HG03045 (cell line): Measurements from ENCODE around the gene GALNT12.

ENCODE experiments used
- ATAC-seq: cut with Tn5 transposase; IDR thresholded peaks from one replicate; pipeline ENCODE4 v1.9.1; 2021; ENCODE audit warnings: mild to moderate bottlenecking, moderate library complexity; ENCODE audit not compliant: unreplicated experiment

GALNT12 gene, protein sequence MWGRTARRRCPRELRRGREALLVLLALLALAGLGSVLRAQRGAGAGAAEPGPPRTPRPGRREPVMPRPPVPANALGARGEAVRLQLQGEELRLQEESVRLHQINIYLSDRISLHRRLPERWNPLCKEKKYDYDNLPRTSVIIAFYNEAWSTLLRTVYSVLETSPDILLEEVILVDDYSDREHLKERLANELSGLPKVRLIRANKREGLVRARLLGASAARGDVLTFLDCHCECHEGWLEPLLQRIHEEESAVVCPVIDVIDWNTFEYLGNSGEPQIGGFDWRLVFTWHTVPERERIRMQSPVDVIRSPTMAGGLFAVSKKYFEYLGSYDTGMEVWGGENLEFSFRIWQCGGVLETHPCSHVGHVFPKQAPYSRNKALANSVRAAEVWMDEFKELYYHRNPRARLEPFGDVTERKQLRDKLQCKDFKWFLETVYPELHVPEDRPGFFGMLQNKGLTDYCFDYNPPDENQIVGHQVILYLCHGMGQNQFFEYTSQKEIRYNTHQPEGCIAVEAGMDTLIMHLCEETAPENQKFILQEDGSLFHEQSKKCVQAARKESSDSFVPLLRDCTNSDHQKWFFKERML

DNA sequence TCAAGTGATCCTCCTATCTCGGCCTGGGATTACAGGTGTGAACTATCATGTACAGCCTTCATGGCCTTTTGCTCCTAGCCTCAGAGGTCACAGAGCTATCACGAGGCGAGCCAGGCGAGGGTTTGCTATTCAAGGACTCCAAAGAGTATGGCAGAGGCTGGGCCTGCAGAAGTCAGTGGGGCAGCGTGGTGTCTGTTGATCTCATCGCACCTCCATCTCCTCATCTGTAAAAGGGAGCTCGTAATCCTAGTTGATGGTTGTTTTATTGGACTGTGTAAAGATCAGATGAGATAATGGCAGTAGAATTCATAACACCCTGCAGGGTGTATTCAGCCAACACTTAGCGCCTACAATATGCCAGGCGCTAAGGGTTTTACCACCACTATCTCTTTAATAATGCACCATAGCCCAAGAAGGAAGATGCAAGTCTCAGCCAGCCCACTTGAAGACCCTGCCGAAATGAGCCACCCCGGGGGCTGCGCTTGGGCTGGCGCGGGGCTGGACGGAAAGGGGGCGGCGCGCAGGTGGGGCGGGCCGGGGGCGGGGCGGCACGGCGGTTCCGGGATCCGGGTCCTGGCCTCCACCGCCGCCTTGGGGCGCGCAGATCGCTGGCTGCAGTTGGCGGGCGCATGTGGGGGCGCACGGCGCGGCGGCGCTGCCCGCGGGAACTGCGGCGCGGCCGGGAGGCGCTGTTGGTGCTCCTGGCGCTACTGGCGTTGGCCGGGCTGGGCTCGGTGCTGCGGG, at the start of gene GALNT12:
Gene GALNT12, plus strand, starts transcription at position 601 of the 744 bp plus-strand sequence. Its CDS starts 29 bp downstream, at position 630.
- ATAC-seq = no peak

GRCh38 chr9:98760231-98760630, 47.2 kb upstream of the GALNT12 start:
- no peak for ATAC-seq

GRCh38 chr9:98763986-98764745, 43.3 kb upstream of the GALNT12 start:
- ATAC-seq = no peak

GRCh38 chr9:98765256-98765655, 42.2 kb upstream of the GALNT12 start:
- no peak for ATAC-seq

DNA sequence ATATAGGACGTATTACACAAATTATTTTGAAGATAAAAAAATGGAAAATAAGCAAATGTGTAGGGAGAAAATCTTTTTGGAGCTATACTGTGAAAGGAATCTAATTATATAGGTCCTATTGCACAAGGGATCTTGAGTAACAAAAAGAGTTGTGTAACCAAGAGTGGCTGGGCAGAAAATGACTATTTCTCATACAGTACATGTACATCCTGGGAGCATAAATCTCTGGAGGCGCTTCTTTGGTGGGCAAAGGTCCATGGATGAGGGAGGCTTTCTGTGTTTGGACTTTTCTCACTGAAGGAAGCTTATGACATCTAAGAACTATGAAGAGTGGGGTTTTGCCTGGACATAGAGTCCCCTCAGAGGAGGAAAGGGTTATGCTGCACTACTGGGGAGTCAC, 40.9 kb upstream of the GALNT12 start:
- no peak for ATAC-seq

- ATAC-seq = no peak
Observed at GRCh38 chr9:98767196-98767595, 40.3 kb upstream of the GALNT12 start.

DNA sequence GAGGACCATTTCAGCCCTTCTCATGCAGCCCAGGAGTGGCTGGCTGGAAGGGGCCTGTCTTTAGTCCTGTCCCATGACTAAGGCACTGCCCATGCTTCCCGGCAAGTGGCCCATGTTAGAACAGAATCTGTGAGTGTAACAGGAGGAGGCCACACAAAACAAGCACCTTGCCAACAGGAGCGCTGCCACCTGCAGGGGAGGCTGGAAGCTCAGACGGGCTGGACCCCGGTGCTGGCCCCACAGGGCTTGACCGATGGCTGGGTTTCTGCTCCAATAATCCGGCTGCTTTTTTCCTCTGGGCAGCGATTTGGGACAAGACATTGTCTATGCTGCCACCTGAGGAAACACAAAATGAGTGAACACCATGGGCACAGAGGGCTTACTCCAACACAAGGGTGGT, 39.6 kb upstream of the GALNT12 start:
- no peak for ATAC-seq

- no peak for ATAC-seq
Observed at GRCh38 chr9:98768344-98768743, 39.1 kb upstream of the GALNT12 start.

GRCh38 chr9:98770717-98771116, 36.8 kb upstream of the GALNT12 start:
- no peak for ATAC-seq

DNA sequence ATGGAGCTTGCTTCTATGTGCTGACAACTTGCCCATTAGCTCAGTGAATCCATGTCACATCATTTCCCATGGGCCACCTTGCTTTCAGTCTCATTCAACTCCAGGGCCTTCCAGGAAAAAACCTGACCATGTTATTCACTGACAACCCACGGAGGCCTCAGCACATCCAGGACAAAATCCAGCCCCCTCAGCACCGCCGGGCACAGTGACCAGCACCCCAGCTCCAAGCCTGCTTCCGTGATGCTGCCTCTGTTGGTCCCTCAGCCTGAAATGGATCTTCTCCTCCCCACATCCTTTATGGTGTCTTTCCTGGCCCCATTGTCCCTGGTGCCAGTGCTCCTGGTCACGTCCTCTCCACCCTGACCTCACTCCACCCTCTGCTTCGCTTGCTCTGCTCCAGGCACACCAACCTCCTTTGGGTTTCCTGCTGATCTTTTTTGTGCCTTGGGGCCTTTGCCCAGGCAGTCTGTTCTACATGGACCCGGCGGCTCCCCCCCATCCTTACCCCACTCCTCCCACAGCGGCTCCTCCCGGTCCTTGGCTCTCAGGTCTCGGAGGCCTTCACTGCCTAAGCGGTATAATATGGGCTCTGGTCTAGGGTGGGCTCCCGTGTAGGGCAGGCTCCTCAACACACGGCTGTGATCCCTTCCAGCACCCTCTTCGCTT, 36.1 kb upstream of the GALNT12 start:
- no peak for ATAC-seq

DNA sequence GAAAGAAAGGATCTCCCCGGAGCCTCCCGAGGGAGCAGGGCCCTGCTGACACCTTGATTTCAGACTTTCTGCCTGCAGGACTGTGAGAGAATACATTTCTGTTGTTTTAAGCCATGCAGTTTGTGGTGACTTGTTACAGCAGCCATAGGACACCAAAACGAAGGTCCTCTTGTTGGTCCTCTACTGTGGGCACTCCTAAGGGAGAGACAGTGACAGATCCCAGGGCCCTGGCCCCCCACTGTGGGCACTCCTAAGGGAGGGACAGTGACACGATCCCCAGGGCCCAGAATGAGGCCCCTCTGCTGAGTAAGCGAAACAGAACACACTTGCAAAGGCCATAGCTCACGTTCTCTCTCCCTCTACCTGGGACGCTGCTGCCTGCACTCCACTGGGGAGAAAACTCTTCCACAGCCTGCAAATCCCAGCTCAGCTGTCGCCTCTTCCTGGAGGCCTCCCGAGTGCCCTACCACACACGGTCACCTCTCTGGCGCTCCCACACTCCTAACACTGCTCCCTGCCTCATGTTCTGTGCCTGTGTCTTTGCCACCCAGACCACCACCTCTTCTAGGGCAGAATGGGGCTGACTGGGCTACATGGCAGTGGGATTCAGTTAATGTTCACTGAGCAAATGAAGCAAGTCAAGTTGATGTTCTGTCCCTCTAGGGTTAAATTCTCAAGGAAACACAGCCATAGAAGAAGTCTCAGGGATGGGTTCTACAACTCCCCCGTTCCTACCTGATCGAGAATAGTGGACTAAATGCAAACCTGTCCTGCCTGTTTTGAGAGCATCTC, 34.9 kb upstream of the GALNT12 start:
- no peak for ATAC-seq

DNA sequence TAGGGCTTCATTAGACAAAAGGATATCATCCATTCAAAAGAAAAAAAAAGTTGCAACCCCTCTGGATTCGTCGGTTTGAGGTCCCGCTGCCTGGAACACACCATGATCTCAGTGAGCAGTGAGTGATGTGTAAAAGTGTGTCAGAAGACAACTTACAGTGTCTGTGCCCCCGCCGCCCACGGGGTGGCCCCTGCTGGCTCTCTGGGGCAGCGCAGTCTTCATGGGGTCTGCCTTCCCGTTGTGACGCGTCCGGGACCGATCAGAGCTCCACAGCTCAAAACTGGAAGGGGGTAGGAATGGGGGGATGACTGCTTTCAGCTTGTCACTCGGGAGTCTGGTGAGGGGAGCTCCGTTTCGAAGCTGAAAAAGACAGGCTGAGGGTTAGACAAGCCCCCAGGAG, 33.7 kb upstream of the GALNT12 start:
- ATAC-seq = no peak

DNA sequence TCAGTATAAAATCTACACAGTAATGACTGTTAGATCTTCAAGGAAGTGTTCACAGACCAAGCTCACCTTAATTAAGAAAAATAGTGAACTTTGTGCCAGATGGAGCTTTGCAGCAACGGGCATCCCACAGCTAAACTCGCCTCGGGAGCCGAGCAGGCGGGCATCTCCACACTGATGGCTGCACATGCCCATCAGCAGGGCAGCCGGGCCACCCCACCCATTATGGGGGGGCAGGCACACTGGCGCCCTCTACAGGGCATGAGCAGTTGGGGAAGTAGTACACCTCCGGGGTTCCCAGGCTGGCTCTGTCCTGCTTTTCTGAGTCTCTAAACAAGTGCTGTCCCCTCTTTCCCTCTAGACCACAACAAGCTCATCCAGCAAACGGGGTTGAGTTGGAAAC, 32.7 kb upstream of the GALNT12 start:
- no peak for ATAC-seq

- ATAC-seq = no peak
Observed at GRCh38 chr9:98775831-98776441, 31.5 kb upstream of the GALNT12 start.

- no peak for ATAC-seq
Observed at GRCh38 chr9:98777618-98778017, 29.9 kb upstream of the GALNT12 start.

- no peak for ATAC-seq
Observed at GRCh38 chr9:98778251-98778650, 29.2 kb upstream of the GALNT12 start.

- no peak for ATAC-seq
Observed at GRCh38 chr9:98778711-98779530, 28.5 kb upstream of the GALNT12 start.

DNA sequence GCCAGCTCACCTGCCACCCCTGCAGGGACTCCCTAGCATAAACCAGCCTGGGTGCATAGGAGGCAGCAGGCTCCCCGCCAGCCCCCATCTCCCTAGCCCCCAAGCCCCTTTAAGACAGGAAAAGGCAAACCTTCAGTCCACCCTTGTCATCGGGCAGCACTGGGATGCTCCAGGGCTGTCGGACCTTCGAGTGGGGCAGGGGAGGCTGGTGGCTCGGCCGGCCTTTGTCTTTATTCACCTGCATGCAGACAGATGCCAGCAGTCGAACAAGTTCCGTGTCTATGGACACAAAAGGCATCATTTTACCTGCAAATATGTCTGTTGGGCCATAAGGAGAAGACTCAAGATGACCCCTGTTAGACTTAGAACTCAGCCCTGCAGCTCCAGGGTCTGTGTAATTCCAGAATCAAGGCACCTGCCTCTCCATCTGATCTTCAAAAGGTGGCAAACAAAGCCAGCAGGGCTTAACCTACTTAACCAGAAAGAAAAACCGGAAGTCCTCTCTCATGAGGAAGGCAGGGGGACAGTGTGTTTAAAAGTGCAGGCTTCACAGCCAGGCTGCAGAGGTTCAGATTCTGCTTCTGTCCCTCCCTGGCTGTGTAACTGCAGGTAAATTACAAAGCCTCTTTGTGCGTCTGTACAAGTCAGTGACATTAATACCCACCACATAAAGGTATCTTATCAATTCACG, 27.3 kb upstream of the GALNT12 start:
- ATAC-seq = no peak
